Activated T-cell treated with anti-CD3 and anti-CD28 coated beads, Interleukin-2, amount 50 U/mL, for 4 hours (primary cell): Measurements from ENCODE around the gene UBE2E2. TPM values are rescaled to one million over a fixed set of nuclear protein-coding genes. Genes with fewer than 3 reads are reported as not detected.

Source experiments
- ATAC-seq, 2 donors: fragments of 200-7000 bp; cut with Tn5 transposase; one replicate each; pipeline ENCODE4 v1.10.0; 2021
- DNase-seq: peaks from one replicate; pipeline ENCODE4 v3.0.0-alpha.2; 2020
- H3K27me3 Mint-ChIP-seq: one replicate; pipeline ENCODE4 v1.8.0; 2021; ENCODE audit warnings: low read depth, mixed read lengths
- H3K36me3 Mint-ChIP-seq: one replicate; pipeline ENCODE4 v1.8.0; 2022; ENCODE audit warnings: mixed read lengths; ENCODE audit not compliant: insufficient read depth
- H3K4me1 Mint-ChIP-seq: one replicate; pipeline ENCODE4 v1.8.0; 2021; ENCODE audit warnings: low read depth, mixed read lengths
- H3K4me3 Mint-ChIP-seq: one replicate; pipeline ENCODE4 v1.8.0; 2021; ENCODE audit warnings: mild to moderate bottlenecking, moderate library complexity, mixed read lengths
- H3K9me3 Mint-ChIP-seq: one replicate; pipeline ENCODE4 v1.8.0; 2021; ENCODE audit warnings: mixed read lengths
- total RNA-seq, 3 donors: library from RNA; stranded (reverse); gene quantifications; one replicate each; pipeline ENCODE4 v1.2.1, GENCODE V29; 2021

The UBE2E2 gene
- 10 to 100 TPM in 2 of 3 donors, 1 to 10 TPM in 1; 8.7 to 11.5 (median 10.4) TPM for total RNA-seq

- peak; percentile 53 for DNase-seq
- Mint-ChIP-seq H3K9me3 (no peaks in the 10 kb centered on the region), H3K4me1 (peaks cover 24% of the 10 kb centered on the region), H3K36me3 (peaks cover 1% of the 10 kb centered on the region), H3K27me3 (peaks cover 23% of the 10 kb centered on the region), H3K4me3 (peak within 1 kb of the TSS; percentile 89)
- peak; percentile 68 to 73 for ATAC-seq
These were observed at the start of gene UBE2E2 for GRCh38 chr3:23202921-23203707. Gene UBE2E2, plus strand, starts transcription at chr3:23203327.

GRCh38 chr3:23153436-23153835, 49.7 kb upstream of the UBE2E2 start:
- no peak overlapping the region for H3K4me3 Mint-ChIP-seq
- H3K9me3 Mint-ChIP-seq: no peaks in the 10 kb centered on the region
- ATAC-seq (no peak), DNase-seq (no peak)
- no peaks in the 10 kb centered on the region for H3K36me3 Mint-ChIP-seq
- peaks cover 2% of the 10 kb centered on the region for H3K27me3 Mint-ChIP-seq
- no peaks in the 10 kb centered on the region for H3K4me1 Mint-ChIP-seq

GRCh38 chr3:23157331-23157730, 45.8 kb upstream of the UBE2E2 start:
- ATAC-seq: no peak
- Mint-ChIP-seq H3K9me3 (no peaks in the 10 kb centered on the region), H3K4me3 (no peak overlapping the region), H3K27me3 (no peaks in the 10 kb centered on the region), H3K36me3 (no peaks in the 10 kb centered on the region), H3K4me1 (peaks cover 3% of the 10 kb centered on the region)
- DNase-seq: no peak

- ATAC-seq: no peak
- Mint-ChIP-seq H3K4me1 (peaks cover 3% of the 10 kb centered on the region), H3K9me3 (no peaks in the 10 kb centered on the region), H3K4me3 (no peak overlapping the region), H3K36me3 (no peaks in the 10 kb centered on the region), H3K27me3 (no peaks in the 10 kb centered on the region)
- no peak for DNase-seq
These were observed 43.2 kb upstream of the UBE2E2 start for GRCh38 chr3:23159929-23160328.

GRCh38 chr3:23161308-23161707, 41.8 kb upstream of the UBE2E2 start:
- ATAC-seq: no peak
- H3K9me3 Mint-ChIP-seq: no peaks in the 10 kb centered on the region
- H3K27me3 Mint-ChIP-seq: no peaks in the 10 kb centered on the region
- no peaks in the 10 kb centered on the region for H3K36me3 Mint-ChIP-seq
- DNase-seq: no peak
- no peak overlapping the region for H3K4me3 Mint-ChIP-seq
- H3K4me1 Mint-ChIP-seq: peaks cover 3% of the 10 kb centered on the region

GRCh38 chr3:23161896-23162570, 41.1 kb upstream of the UBE2E2 start:
- Mint-ChIP-seq H3K9me3 (no peaks in the 10 kb centered on the region), H3K36me3 (no peaks in the 10 kb centered on the region), H3K4me3 (no peak overlapping the region), H3K4me1 (peaks cover 3% of the 10 kb centered on the region), H3K27me3 (no peaks in the 10 kb centered on the region)
- ATAC-seq: no peak
- DNase-seq: no peak

GRCh38 chr3:23162934-23163333, 40.2 kb upstream of the UBE2E2 start:
- Mint-ChIP-seq H3K27me3 (no peaks in the 10 kb centered on the region), H3K9me3 (no peaks in the 10 kb centered on the region), H3K4me3 (no peak overlapping the region), H3K36me3 (no peaks in the 10 kb centered on the region), H3K4me1 (peaks cover 3% of the 10 kb centered on the region)
- DNase-seq (no peak), ATAC-seq (no peak)

- Mint-ChIP-seq H3K36me3 (no peaks in the 10 kb centered on the region), H3K27me3 (peaks cover 4% of the 10 kb centered on the region), H3K4me1 (peaks cover 3% of the 10 kb centered on the region), H3K9me3 (peaks cover 3% of the 10 kb centered on the region), H3K4me3 (no peak overlapping the region)
- DNase-seq (no peak), ATAC-seq (no peak)
These were observed 38.4 kb upstream of the UBE2E2 start for GRCh38 chr3:23164746-23165145.

- Mint-ChIP-seq H3K4me3 (no peak overlapping the region), H3K4me1 (peaks cover 3% of the 10 kb centered on the region), H3K36me3 (no peaks in the 10 kb centered on the region), H3K27me3 (peaks cover 7% of the 10 kb centered on the region), H3K9me3 (peaks cover 10% of the 10 kb centered on the region)
- no peak for ATAC-seq
- DNase-seq: no peak
These were observed 37.6 kb upstream of the UBE2E2 start for GRCh38 chr3:23165571-23165970.

GRCh38 chr3:23166276-23166675, 36.9 kb upstream of the UBE2E2 start:
- H3K4me3 Mint-ChIP-seq: no peak overlapping the region
- no peak for DNase-seq
- peaks cover 7% of the 10 kb centered on the region for H3K27me3 Mint-ChIP-seq
- H3K4me1 Mint-ChIP-seq: peaks cover 3% of the 10 kb centered on the region
- H3K36me3 Mint-ChIP-seq: no peaks in the 10 kb centered on the region
- peaks cover 10% of the 10 kb centered on the region for H3K9me3 Mint-ChIP-seq
- ATAC-seq: no peak

GRCh38 chr3:23166845-23167244, 36.3 kb upstream of the UBE2E2 start:
- ATAC-seq (no peak), DNase-seq (no peak)
- H3K36me3 Mint-ChIP-seq: no peaks in the 10 kb centered on the region
- peaks cover 2% of the 10 kb centered on the region for H3K4me1 Mint-ChIP-seq
- peaks cover 7% of the 10 kb centered on the region for H3K27me3 Mint-ChIP-seq
- peaks cover 10% of the 10 kb centered on the region for H3K9me3 Mint-ChIP-seq
- no peak overlapping the region for H3K4me3 Mint-ChIP-seq

GRCh38 chr3:23169551-23169950, 33.6 kb upstream of the UBE2E2 start:
- no peak for ATAC-seq
- peaks cover 7% of the 10 kb centered on the region for H3K27me3 Mint-ChIP-seq
- no peaks in the 10 kb centered on the region for H3K36me3 Mint-ChIP-seq
- no peak for DNase-seq
- no peaks in the 10 kb centered on the region for H3K4me1 Mint-ChIP-seq
- peaks cover 10% of the 10 kb centered on the region for H3K9me3 Mint-ChIP-seq
- no peak overlapping the region for H3K4me3 Mint-ChIP-seq

- Mint-ChIP-seq H3K27me3 (peaks cover 7% of the 10 kb centered on the region), H3K9me3 (peaks cover 10% of the 10 kb centered on the region), H3K4me1 (no peaks in the 10 kb centered on the region), H3K4me3 (no peak overlapping the region), H3K36me3 (no peaks in the 10 kb centered on the region)
- DNase-seq (no peak), ATAC-seq (no peak)
These were observed 32.8 kb upstream of the UBE2E2 start for GRCh38 chr3:23170291-23170690.

- H3K4me1 Mint-ChIP-seq: no peaks in the 10 kb centered on the region
- peaks cover 10% of the 10 kb centered on the region for H3K9me3 Mint-ChIP-seq
- no peak for ATAC-seq
- H3K4me3 Mint-ChIP-seq: no peak overlapping the region
- no peaks in the 10 kb centered on the region for H3K36me3 Mint-ChIP-seq
- DNase-seq: no peak
- peaks cover 7% of the 10 kb centered on the region for H3K27me3 Mint-ChIP-seq
These were observed 31.1 kb upstream of the UBE2E2 start for GRCh38 chr3:23172059-23172458.

- Mint-ChIP-seq H3K27me3 (peaks cover 5% of the 10 kb centered on the region), H3K4me1 (no peaks in the 10 kb centered on the region), H3K9me3 (peaks cover 12% of the 10 kb centered on the region), H3K4me3 (no peak overlapping the region), H3K36me3 (no peaks in the 10 kb centered on the region)
- no peak for ATAC-seq
- no peak for DNase-seq
These were observed 28.6 kb upstream of the UBE2E2 start for GRCh38 chr3:23174426-23175039.
